IPS-20b (cell line): ENCODE results near the gene CD244.
"Not testable (repeated sequence)": the region's sequence is repeated elsewhere in the genome, so short reads cannot be mapped to it uniquely, and the experiment has no call there.

Experiments
- H3K27ac ChIP-seq: one replicate; pipeline ENCODE4 v1.5.1; 2013; ENCODE audit warnings: low read length
- H3K27me3 ChIP-seq: 2 replicates; pipeline ENCODE4 v1.6.1; 2013; ENCODE audit warnings: mild to moderate bottlenecking, low read length, inconsistent platforms; ENCODE audit not compliant: insufficient read depth
- H3K36me3 ChIP-seq: 2 replicates; pipeline ENCODE4 v1.6.1; 2013; ENCODE audit warnings: low read depth, mild to moderate bottlenecking, inconsistent platforms, low read length, moderate library complexity; ENCODE audit not compliant: insufficient read depth
- H3K4me1 ChIP-seq: 2 replicates; pipeline ENCODE4 v1.6.1; 2013; ENCODE audit warnings: mild to moderate bottlenecking, control low read depth, inconsistent platforms, low read length, moderate library complexity; ENCODE audit not compliant: insufficient read depth
- H3K4me3 ChIP-seq: 2 replicates; pipeline ENCODE4 v1.5.1; 2013; ENCODE audit warnings: mild to moderate bottlenecking, low read length, inconsistent platforms
- H3K9ac ChIP-seq: 2 replicates; pipeline ENCODE4 v1.6.1; 2013; ENCODE audit warnings: low read depth, mild to moderate bottlenecking, inconsistent platforms, low read length, moderate library complexity
- H3K9me3 ChIP-seq: 2 replicates; pipeline ENCODE4 v1.6.1; 2013; ENCODE audit warnings: mild to moderate bottlenecking, low read depth, low read length, inconsistent platforms; ENCODE audit not compliant: insufficient read depth

CD244 gene, protein sequence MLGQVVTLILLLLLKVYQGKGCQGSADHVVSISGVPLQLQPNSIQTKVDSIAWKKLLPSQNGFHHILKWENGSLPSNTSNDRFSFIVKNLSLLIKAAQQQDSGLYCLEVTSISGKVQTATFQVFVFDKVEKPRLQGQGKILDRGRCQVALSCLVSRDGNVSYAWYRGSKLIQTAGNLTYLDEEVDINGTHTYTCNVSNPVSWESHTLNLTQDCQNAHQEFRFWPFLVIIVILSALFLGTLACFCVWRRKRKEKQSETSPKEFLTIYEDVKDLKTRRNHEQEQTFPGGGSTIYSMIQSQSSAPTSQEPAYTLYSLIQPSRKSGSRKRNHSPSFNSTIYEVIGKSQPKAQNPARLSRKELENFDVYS

GRCh38 chr1:160862203-160863060 lies at the start of gene CD244:
Gene CD244, minus strand, starts transcription at chr1:160862887. Its CDS starts 210 bp downstream, at chr1:160862677.
- no peaks in the 10 kb centered on the region for H3K4me1 ChIP-seq
- H3K4me3 ChIP-seq: no peak within 1 kb of the TSS
- no peak within 1 kb of the TSS for H3K9ac ChIP-seq
- H3K9me3 ChIP-seq: no peaks in the 10 kb centered on the region
- H3K27me3 ChIP-seq: no peaks in the 10 kb centered on the region
- H3K36me3 ChIP-seq: no peaks in the 10 kb centered on the region
- no peak within 1 kb of the TSS for H3K27ac ChIP-seq

- H3K36me3 ChIP-seq: no peaks in the 10 kb centered on the region
- H3K9ac ChIP-seq: no peak overlapping the region
- no peak overlapping the region for H3K27ac ChIP-seq
- H3K4me1 ChIP-seq: peaks cover 13% of the 10 kb centered on the region
- H3K9me3 ChIP-seq: no peaks in the 10 kb centered on the region
- no peaks in the 10 kb centered on the region for H3K27me3 ChIP-seq
- no peak overlapping the region for H3K4me3 ChIP-seq
These were observed 49.2 kb upstream of the CD244 start for GRCh38 chr1:160911925-160912324.

- no peaks in the 10 kb centered on the region for H3K9me3 ChIP-seq
- no peaks in the 10 kb centered on the region for H3K36me3 ChIP-seq
- H3K27ac ChIP-seq: no peak overlapping the region
- no peak overlapping the region for H3K9ac ChIP-seq
- H3K27me3 ChIP-seq: no peaks in the 10 kb centered on the region
- peaks cover 13% of the 10 kb centered on the region for H3K4me1 ChIP-seq
- no peak overlapping the region for H3K4me3 ChIP-seq
These were observed 48.8 kb upstream of the CD244 start for GRCh38 chr1:160911441-160911840.

GRCh38 chr1:160910170-160910750 lies 47.6 kb upstream of the CD244 start:
- Histone ChIP-seq H3K27me3 (no peaks in the 10 kb centered on the region), H3K4me3 (no peak overlapping the region), H3K9ac (no peak overlapping the region), H3K9me3 (no peaks in the 10 kb centered on the region), H3K36me3 (no peaks in the 10 kb centered on the region), H3K27ac (no peak overlapping the region), H3K4me1 (peaks cover 13% of the 10 kb centered on the region)

- Histone ChIP-seq H3K4me1 (peaks cover 4% of the 10 kb centered on the region; the same call in 1 of the 2 replicates), H3K27me3 (no peaks in the 10 kb centered on the region), H3K9ac (no peak overlapping the region), H3K27ac (no peak overlapping the region), H3K36me3 (no peaks in the 10 kb centered on the region), H3K4me3 (no peak overlapping the region), H3K9me3 (no peaks in the 10 kb centered on the region)
These were observed 45.3 kb upstream of the CD244 start for GRCh38 chr1:160907976-160908375.

- H3K4me3 ChIP-seq: no peak overlapping the region
- no peaks in the 10 kb centered on the region for H3K36me3 ChIP-seq
- H3K9me3 ChIP-seq: no peaks in the 10 kb centered on the region
- H3K9ac ChIP-seq: no peak overlapping the region
- H3K4me1 ChIP-seq: no peaks in the 10 kb centered on the region
- H3K27ac ChIP-seq: no peak overlapping the region
- no peaks in the 10 kb centered on the region for H3K27me3 ChIP-seq
These were observed 42.9 kb upstream of the CD244 start for GRCh38 chr1:160905617-160905989.

DNA sequence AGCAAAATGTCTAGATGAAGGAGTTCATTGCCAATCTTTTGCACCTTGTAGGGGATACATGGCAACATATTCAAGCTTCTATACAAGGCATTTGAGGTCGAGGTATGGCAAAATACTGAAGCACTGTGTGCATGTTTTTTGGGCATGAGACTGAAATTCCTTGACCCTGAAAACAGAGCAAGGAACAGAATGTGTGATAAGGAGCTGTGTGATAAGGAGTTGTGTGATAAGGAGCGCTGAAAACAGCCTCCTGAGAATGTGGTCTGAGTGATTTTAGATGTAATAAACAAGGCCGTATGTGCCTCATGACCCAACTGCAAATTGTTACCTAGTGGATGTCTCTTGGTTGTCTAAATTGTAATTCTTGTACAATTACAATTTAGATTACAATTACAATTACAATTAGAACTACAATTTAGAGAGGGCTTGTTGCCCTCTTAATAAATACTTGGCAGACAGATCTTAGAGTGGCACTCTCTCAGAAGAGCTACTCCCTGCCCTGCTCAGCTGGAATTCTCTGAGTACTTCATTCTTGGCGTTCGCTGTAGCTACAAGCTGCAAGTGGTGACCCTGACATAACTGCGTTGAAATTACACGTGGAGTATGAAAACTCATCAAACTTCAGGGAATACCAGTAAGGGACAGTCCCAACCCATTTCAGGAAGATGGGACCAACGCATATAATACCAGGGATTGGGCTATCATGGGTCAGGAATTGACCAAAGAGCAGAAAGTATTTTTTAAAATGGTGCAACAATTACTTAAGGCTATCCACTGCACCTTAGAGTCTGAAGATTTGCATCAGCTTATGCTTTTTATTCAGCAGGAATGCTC lies 42.3 kb upstream of the CD244 start:
- H3K27ac ChIP-seq: no peak overlapping the region
- no peaks in the 10 kb centered on the region for H3K36me3 ChIP-seq
- H3K9ac ChIP-seq: no peak overlapping the region
- no peaks in the 10 kb centered on the region for H3K9me3 ChIP-seq
- H3K4me3 ChIP-seq: no peak overlapping the region
- no peaks in the 10 kb centered on the region for H3K27me3 ChIP-seq
- no peaks in the 10 kb centered on the region for H3K4me1 ChIP-seq

DNA sequence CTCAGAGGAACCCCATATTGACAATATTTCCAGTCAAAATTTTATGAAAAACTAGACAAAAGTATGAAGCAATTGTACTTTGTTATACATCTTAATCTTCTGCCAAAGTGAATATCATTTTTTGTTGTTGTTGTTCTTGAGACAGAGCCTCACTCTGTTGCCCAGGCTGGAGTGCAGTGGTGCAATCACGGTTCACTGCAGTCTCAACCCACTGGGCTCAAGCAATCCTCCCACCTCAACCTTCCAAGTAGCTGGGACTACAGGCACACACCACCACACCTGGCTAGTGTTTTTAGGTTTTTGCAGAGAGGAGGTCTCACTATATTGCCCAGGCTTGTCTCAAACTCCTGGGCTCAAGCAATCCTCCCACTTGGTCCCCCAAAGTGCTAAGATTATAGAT lies 39.6 kb upstream of the CD244 start:
- not testable (repeated sequence) for H3K36me3 ChIP-seq, H3K27me3 ChIP-seq, H3K9me3 ChIP-seq, H3K27ac ChIP-seq, H3K4me1 ChIP-seq, H3K4me3 ChIP-seq, H3K9ac ChIP-seq

DNA sequence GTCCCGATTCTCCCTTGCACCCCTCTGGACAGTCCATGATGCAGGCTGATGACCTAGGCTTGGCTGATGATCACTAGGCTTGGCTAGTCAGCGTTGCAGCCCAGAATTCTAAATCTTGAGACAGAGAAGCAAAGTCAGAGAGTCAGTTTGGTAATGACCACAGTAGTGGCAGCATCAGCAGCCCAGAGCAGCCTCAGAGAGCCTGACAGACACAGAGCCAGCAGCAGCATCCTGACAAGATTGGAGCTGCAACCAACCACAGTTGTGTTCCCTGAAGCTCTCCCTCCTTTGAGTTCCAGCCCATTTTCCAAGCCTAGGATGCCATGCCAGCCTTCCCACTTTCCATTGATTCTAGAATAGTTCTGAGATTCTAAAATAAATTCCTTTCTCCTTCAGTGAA lies 39.1 kb upstream of the CD244 start:
- no peaks in the 10 kb centered on the region for H3K36me3 ChIP-seq
- no peak overlapping the region for H3K27ac ChIP-seq
- no peak overlapping the region for H3K4me3 ChIP-seq
- no peak overlapping the region for H3K9ac ChIP-seq
- no peaks in the 10 kb centered on the region for H3K27me3 ChIP-seq
- no peaks in the 10 kb centered on the region for H3K9me3 ChIP-seq
- H3K4me1 ChIP-seq: no peaks in the 10 kb centered on the region

GRCh38 chr1:160900683-160901082 lies 38.0 kb upstream of the CD244 start:
- not testable (repeated sequence) for H3K27ac ChIP-seq, H3K9me3 ChIP-seq, H3K4me3 ChIP-seq, H3K36me3 ChIP-seq, H3K27me3 ChIP-seq, H3K9ac ChIP-seq, H3K4me1 ChIP-seq

DNA sequence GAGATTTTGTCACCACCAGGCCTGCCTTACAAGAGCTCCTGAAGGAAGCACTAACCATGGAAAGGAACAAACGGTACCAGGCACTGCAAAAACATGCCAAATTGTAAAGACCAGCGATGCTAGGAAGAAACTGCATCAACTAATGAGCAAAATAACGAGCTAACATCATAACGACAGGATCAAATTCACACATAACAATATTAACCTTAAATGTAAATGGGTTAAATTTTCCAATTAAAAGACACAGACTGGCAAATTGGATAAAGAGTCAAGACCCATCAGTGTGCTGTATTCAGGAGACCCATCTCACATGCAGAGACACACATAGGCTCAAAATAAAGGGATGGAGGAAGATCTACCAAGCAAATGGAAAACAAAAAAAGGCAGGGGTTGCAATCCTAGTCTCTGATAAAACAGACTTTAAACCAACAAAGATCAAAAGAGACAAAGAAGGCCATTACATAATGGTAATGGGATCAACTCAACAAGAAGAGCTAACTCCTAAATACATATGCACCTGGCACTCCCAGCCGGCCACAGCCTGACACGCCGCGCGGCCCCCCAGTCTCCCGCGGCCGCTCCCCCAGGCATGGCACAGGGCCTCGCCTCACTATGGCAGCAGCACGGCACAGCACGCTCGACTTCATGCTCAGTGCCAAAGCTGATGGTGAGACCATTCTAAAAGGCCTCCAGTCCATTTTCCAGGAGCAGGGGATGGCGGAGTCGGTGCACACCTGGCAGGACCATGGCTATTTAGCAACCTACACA lies 31.9 kb upstream of the CD244 start:
- H3K9ac ChIP-seq, H3K4me3 ChIP-seq, H3K36me3 ChIP-seq: not testable (repeated sequence)

More for the DNA sequence above, 31.9 kb upstream of the CD244 start:
- H3K9me3 ChIP-seq, H3K27me3 ChIP-seq, H3K27ac ChIP-seq, H3K4me1 ChIP-seq: not testable (repeated sequence)
